Fibroblast of upper back skin (primary cell): ENCODE data around the gene NDUFV1.
"Not testable (repeated sequence)": the region's sequence is repeated elsewhere in the genome, so short reads cannot be mapped to it uniquely, and the experiment has no call there.

ENCODE experiments used
- DNase-seq: peaks from one replicate; pipeline ENCODE4 v3.0.0-alpha.2; 2013

The NDUFV1 gene

GRCh38 chr11:67586568-67587250 lies 20.0 kb upstream of the NDUFV1 start:
- no peak for DNase-seq

- no peak for DNase-seq
These were observed 18.6 kb upstream of the NDUFV1 start for GRCh38 chr11:67588136-67588503.

- DNase-seq = not testable (repeated sequence)
These were observed 17.8 kb upstream of the NDUFV1 start for GRCh38 chr11:67588899-67589415.

- no peak for DNase-seq
These were observed 13.7 kb upstream of the NDUFV1 start for GRCh38 chr11:67592880-67593564.

GRCh38 chr11:67593565-67593905 lies 13.2 kb upstream of the NDUFV1 start:
- no peak for DNase-seq

GRCh38 chr11:67594480-67594879 lies 12.3 kb upstream of the NDUFV1 start:
- no peak for DNase-seq

GRCh38 chr11:67596753-67597300 lies 9.9 kb upstream of the NDUFV1 start:
- no peak for DNase-seq

GRCh38 chr11:67597458-67597857 lies 9.3 kb upstream of the NDUFV1 start:
- not testable (repeated sequence) for DNase-seq

GRCh38 chr11:67597963-67598362 lies 8.8 kb upstream of the NDUFV1 start:
- not testable (repeated sequence) for DNase-seq

GRCh38 chr11:67599149-67599548 lies 7.6 kb upstream of the NDUFV1 start:
- DNase-seq = no peak

GRCh38 chr11:67600324-67601029 lies 6.3 kb upstream of the NDUFV1 start:
- no peak for DNase-seq

- no peak for DNase-seq
These were observed 5.6 kb upstream of the NDUFV1 start for GRCh38 chr11:67601098-67601497.

GRCh38 chr11:67604119-67604518 lies 2.6 kb upstream of the NDUFV1 start:
- not testable (repeated sequence) for DNase-seq

GRCh38 chr11:67604815-67605214 lies 1.9 kb upstream of the NDUFV1 start:
- no peak for DNase-seq

- no peak for DNase-seq
These were observed 1.3 kb upstream of the NDUFV1 start for GRCh38 chr11:67605231-67606011.

- no peak for DNase-seq
These were observed 644 bp upstream of the NDUFV1 start for GRCh38 chr11:67606093-67606491.

- DNase-seq = no peak
These were observed 771 bp downstream of the NDUFV1 start for GRCh38 chr11:67607507-67607906.

- DNase-seq = no peak
These were observed 1.8 kb downstream of the NDUFV1 start for GRCh38 chr11:67608486-67608885.

GRCh38 chr11:67609316-67609715 lies 2.6 kb downstream of the NDUFV1 start:
- no peak for DNase-seq

- DNase-seq = no peak
These were observed 3.6 kb downstream of the NDUFV1 start for GRCh38 chr11:67610302-67610868.

- DNase-seq = no peak
These were observed 4.4 kb downstream of the NDUFV1 start for GRCh38 chr11:67611165-67611564.
